Measurements from ENCODE around the gene KCNQ1. TPM values are rescaled to one million over a fixed set of nuclear protein-coding genes. Genes with fewer than 3 reads are reported as not detected.

Gene KCNQ1
- total RNA-seq, 1 donor from 2014 or later: 0.07 TPM

- DNase-seq (ENCODE audit: low read depth, low spot score): no peak
Observed at GRCh38 chr11:2460540-2461252, 15.9 kb downstream of the KCNQ1 start.

GRCh38 chr11:2461253-2461955, 16.6 kb downstream of the KCNQ1 start:
- no peak for DNase-seq (ENCODE audit: low read depth, low spot score)

GRCh38 chr11:2461956-2462542, 17.2 kb downstream of the KCNQ1 start:
- DNase-seq (ENCODE audit: low read depth, low spot score): no peak

- no peak for DNase-seq (ENCODE audit: low read depth, low spot score)
Observed at GRCh38 chr11:2462543-2462985, 17.8 kb downstream of the KCNQ1 start.

GRCh38 chr11:2462986-2463765, 18.4 kb downstream of the KCNQ1 start:
- DNase-seq (ENCODE audit: low read depth, low spot score): no peak

GRCh38 chr11:2463766-2464277, 19.0 kb downstream of the KCNQ1 start:
- no peak for DNase-seq (ENCODE audit: low read depth, low spot score)

GRCh38 chr11:2464451-2465165, 19.8 kb downstream of the KCNQ1 start:
- DNase-seq (ENCODE audit: low read depth, low spot score): no peak

- DNase-seq (ENCODE audit: low read depth, low spot score): no peak
Observed at GRCh38 chr11:2465202-2466068, 20.6 kb downstream of the KCNQ1 start.

GRCh38 chr11:2466069-2466801, 21.4 kb downstream of the KCNQ1 start:
- DNase-seq (ENCODE audit: low read depth, low spot score): no peak

GRCh38 chr11:2466869-2467694, 22.3 kb downstream of the KCNQ1 start:
- DNase-seq (ENCODE audit: low read depth, low spot score): no peak

- DNase-seq (ENCODE audit: low read depth, low spot score): no peak
Observed at GRCh38 chr11:2467695-2468055, 22.9 kb downstream of the KCNQ1 start.

- no peak for DNase-seq (ENCODE audit: low read depth, low spot score)
Observed at GRCh38 chr11:2468363-2469235, 23.8 kb downstream of the KCNQ1 start.

- no peak for DNase-seq (ENCODE audit: low read depth, low spot score)
Observed at GRCh38 chr11:2470495-2470894, 25.7 kb downstream of the KCNQ1 start.

- no peak for DNase-seq (ENCODE audit: low read depth, low spot score)
Observed at GRCh38 chr11:2471048-2471803, 26.4 kb downstream of the KCNQ1 start.

- no peak for DNase-seq (ENCODE audit: low read depth, low spot score)
Observed at GRCh38 chr11:2471804-2472096, 26.9 kb downstream of the KCNQ1 start.

- DNase-seq (ENCODE audit: low read depth, low spot score): no peak
Observed at GRCh38 chr11:2472428-2473186, 27.8 kb downstream of the KCNQ1 start.

Data from pulmonary artery endothelial cell (primary cell).